HG03457 (cell line): ENCODE results near the gene ANKRD34C.
"Not testable (repeated sequence)": the region's sequence is repeated elsewhere in the genome, so short reads cannot be mapped to it uniquely, and the experiment has no call there.

ENCODE experiments used
- ATAC-seq: cut with Tn5 transposase; IDR thresholded peaks from one replicate; pipeline ENCODE4 v1.9.1; 2021; ENCODE audit warnings: moderate number of reproducible peaks; ENCODE audit not compliant: unreplicated experiment

Gene ANKRD34C

DNA sequence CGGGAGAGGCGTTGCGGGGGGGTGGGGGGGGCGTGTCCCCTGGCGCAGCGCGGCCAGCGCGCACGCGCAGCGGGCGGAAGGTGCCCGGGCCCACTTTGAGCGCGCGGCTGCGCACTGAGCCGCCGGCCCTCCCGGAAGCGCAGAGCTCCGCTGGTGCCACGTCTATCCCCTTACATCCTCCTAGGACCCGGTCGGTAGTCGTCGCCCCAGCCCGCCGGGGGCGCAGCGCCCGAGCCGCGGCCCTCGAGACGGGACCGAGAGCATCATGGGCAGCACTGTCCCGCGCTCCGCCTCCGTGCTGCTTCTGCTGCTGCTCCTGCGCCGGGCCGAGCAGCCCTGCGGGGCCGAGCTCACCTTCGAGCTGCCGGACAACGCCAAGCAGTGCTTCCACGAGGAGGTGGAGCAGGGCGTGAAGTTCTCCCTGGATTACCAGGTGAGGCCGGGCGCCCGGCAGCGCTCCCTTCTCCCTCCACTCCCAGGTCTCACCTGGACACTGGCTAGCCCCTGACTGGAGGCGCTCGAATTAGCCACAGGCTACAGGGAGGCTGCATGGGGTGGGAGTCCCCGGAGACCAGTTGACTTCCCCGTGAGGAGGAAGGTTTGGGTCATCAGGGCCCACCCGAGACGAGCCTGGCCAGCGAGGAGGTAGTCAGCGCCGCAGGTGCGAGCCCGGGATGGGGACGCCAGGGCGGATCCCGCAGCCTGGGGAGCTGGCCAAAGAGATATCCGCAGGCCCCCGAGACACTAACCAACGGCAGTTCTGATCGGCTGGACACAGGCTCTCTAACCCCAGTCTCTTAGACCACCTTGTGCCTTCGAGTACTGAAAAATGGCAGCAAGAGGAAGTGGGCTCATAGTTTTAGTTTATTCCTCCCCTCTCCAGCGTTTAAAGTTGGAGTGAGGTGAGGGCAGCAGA is 28.7 kb downstream of the ANKRD34C start, which contains the start of gene TMED3:
Gene TMED3, plus strand, starts transcription at position 128 of the 916 bp plus-strand sequence. Its CDS starts 138 bp downstream, at position 266.
- peak; percentile 88 for ATAC-seq

DNA sequence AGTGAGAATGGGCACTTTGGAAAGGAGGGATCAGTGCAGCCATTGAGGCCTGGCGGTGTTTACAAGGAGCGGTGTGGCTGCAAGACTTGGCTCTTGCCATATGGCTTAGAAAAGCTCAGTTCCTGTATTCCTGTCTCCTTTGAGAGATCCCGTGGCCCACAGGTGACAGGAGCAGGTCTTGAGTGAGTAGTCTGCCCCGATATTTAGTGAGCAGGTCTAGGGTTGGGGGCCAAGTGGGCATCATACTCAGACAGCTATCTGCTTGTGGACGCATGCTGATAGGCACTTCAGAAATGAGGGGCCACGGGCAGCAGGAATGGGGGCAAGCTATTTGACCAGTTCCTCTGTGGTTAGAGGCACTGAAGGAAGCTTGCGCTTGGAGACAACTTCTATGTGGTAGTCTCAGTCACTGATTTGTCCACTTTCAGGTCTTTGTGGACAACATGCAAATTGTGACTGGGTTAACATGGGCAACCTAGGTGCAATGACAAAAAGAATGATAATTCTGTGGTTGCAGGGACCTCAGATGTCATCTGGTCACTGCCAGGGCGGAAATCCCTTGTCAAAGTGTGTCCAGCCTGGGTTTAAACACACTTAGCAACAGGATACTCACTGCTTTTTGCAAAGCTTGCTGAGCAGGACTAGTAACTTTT is 29.5 kb downstream of the ANKRD34C start:
- no peak for ATAC-seq

DNA sequence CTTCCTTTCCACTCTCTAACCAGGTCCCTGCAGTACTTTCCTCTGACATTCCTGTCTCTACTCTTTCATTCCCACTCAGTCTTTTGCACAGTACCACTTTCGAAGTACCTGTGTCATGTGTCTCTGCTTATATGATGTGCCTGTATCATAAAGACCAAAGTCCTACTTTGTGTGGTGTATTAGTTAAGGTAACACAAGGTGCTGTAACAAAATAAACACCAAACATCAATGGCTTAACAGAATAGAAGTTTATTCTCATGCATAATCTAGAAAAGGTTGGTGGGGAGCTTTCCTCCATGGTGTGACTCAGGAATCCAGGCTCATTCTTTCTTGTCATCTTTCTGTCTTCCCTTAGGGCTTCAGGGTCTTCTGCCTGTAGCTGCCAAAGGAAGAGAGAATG is 31.7 kb downstream of the ANKRD34C start:
- ATAC-seq, result no peak

DNA sequence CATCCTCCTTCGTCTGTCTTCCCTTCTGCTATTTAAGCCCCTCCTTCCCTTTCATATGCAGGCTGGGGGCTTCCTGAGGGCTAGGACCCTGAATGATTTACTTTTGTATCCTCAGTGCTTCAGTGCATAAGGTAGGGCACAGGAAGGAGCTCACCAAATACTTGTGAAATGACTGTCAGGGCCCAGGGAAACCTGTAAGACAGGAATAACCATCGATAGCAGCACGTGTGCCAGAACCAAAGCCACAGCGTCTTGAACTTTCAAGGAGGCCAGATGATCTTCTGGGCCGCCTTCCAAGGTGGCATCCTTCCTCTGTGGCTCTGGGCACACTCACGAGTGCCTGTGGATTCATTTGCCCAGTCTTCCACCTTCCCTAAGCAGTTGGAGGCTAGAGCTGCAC is 32.3 kb downstream of the ANKRD34C start:
- ATAC-seq, result no peak

DNA sequence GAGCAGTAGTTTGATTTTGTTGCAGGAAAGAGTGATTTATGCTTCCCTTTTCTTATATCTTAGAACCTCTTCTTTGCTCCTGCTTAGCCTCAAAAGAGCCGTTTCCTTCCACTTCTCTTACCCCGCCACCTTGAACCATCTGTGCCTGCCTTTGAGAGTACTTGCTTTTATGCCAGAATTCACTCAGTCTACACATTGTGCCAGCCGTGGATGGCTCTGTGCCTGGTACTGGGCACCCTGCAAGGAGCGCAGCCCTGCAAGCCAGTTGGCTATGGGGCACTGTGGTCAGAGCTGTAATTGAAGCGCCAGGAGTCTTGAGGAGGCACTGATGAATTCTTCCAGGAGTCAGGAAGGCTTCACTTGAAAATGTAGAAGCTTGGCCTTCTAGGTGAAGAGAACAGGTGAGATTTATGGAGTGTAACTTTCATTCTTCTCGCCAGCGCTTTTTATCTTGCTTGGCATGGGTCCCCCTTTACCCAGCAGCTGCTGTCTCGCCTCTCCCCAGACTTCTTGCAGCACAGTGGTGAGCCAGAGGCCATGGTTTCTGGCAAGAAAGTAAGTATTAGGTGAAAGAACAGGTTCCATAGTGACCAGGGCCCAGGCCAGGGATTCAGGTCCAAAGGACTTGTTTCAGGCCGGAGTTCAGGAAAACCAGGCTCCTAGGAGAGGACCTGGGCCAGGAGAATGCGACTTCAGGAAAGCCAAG is 33.3 kb downstream of the ANKRD34C start:
- ATAC-seq, result no peak

DNA sequence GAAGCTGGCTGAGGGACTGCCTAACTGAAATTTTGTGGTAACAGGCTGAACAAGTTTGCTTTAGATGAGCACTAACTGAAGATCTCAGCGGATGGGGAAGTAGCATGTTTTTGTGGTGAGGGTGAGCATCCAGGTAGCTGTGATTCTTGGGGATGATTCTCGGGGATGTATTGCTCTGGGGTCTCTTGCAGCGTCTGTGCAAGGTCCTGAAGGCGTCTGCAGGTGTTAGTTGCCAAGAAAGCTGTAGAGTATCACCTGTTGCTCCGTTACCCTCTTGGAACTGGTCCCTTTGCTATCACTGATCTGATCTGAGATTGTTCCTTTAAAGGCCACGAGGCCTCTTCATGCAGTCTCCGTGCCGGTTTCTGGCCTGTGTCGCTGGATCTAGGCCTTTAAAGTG is 34.3 kb downstream of the ANKRD34C start:
- ATAC-seq, result no peak

DNA sequence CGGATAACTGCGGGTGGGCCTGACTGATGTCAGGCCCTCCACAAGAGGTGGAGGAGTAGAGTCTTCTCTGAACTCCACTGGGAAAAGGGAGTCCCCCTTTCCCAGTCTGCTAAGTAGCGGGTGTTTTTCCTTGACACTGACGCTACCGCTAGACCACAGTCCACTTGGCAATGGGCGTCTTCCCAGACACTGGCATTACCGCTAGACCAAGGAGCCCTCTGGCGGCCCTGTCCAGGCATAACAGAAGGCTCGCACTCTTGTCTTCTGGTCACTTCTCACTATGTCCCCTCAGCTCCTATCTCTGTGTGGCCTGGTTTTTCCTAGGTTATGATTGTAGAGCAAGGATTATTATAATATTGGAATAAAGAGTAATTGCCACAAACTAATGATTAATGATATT is 37.5 kb downstream of the ANKRD34C start:
- ATAC-seq, result not testable (repeated sequence)

DNA sequence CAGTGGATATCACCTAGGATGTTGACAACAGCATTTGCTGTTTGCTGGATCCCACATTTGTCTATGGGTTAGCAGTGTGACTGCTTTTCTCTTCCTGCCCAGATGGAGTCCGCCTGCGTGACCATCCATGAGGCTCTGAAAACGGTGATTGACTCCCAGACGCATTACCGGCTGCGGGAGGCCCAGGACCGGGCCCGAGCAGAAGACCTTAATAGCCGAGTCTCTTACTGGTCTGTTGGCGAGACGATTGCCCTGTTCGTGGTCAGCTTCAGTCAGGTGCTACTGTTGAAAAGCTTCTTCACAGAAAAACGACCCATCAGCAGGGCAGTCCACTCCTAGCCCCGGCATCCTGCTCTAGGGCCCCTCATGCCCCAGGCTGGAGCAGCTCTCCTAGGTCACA is 39.4 kb downstream of the ANKRD34C start:
- no peak for ATAC-seq

DNA sequence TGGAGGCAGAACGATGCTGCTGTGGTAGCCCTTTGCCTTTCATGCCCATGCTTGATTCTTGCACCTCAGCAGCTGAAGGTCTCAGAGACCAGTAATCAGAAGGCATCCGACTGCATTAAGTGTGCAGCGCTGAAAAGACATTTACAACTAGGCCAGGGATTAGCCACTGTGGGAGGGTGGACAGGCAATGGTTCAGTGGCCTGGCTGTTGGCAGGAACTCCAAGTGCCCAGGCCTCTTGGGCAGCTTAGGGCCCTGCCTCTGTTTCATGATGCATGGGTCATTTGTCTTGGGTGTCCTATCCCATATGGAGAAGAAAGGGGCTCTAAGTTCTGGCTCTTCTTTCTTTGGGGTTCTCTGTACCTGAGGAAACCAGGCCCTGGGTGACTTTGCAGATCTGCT is 39.8 kb downstream of the ANKRD34C start:
- ATAC-seq, result no peak

DNA sequence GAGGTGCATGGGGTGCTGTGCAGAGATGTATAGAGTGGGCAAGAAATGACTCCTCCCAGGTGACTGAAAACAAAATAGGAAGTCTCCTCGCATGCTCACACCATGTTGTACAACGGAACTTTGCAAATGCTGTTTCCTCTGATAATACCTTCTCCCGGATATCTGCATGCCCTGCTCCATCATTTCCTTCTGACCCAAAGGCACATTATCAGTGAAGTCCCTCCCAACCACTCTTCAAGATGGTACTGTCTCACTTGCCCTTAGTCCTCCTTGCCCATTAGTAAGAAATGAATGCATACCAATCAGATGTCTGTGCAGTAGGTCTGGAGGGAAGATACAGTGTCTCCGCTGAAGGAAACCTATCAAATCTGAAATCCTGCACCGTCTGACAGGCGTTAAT is 40.4 kb downstream of the ANKRD34C start:
- ATAC-seq, result no peak

DNA sequence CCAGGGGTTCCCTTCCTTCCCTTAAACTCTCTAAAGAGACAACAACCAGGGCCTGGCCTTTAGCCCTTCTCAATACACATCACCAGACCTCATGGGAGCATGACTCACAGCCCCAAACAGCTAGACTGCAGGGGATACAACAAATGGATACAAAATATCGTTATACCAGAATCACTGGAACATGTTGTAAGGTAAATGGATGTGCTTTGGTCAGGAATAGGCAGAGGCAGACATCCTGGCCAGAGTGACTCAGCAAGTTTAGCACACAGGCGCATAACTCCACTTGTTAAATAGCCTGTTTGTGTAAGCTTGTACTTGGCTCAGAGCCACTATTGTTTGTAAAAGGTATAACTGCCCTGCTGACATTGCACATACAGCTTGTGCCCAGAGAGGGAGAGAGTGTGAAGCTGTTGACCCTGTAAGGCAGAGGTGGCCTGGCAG is 46.7 kb downstream of the ANKRD34C start:
- ATAC-seq, result no peak
